ENCODE results near the gene SNX22. TPM values are rescaled to one million over a fixed set of nuclear protein-coding genes. Genes with fewer than 3 reads are reported as not detected.

The SNX22 gene
- total and polyA plus RNA-seq, 9 of the 15 experiments (the other 6 are each of a cell fraction or from before 2014, with no cell fraction given): 0.91 to 3.0 (median 2.0) TPM

DNA sequence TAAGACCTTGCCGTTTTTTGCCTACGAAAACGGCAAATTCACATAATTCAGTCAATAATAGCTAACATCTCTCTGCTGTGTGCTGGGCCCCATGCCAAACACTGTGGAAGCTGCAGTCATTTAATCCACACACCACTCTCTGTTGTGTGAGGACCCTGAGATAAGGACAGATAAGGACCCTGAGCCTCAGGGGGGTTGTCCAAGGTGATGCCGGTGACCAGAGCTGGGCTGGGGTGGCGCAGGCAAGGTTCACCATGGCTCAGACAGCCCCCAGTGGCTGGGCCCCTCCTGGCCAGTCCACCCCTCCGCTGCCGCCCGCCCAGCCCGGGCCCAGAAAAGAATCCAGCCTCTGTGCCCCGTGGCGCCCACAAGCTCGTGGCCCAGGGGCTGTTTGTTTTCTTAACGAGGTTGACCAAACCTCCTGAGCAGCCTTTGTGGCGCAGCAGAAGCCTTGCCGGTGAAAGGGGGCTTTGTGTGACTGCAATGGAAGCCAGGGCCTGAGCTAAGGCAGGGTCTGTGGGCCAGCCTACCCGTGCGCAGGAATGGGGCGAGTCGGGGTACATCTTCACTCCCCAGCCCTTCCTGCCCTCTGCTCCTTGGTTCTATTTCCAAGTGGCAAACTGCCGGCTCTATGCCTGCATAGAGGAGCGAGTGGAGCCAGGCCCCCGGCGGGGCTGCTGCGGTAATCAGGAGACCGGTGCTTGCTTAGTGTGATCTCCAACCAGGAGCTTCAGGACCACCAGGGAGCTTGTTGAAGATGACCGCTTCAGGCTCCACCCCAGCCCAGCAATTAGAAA lies 4.4 kb upstream of the SNX22 start (continued):
- TF ChIP-seq OTX1 (CRISPR knock-in tag; IDR thresholded peaks at IDR 0.05): no peak
- TF ChIP-seq MTF1 (CRISPR knock-in tag; IDR thresholded peaks at IDR 0.05; ENCODE audit: borderline replicate concordance): no peak
- TF ChIP-seq POLR2A (conservative IDR thresholded peaks at IDR 0.05): peak; percentile 25; the same call in 1 of the 2 replicates
- no peak for TF ChIP-seq ARID4B (CRISPR knock-in tag; IDR thresholded peaks at IDR 0.05)
- no peak for TF ChIP-seq ELF2 (CRISPR knock-in tag; IDR thresholded peaks at IDR 0.05)
- peak; percentile 45; the same call in 1 of the 2 replicates for TF ChIP-seq SMARCE1 (IDR thresholded peaks at IDR 0.05)
- TF ChIP-seq EP400 (IDR thresholded peaks at IDR 0.05): 0 out of 2 replicates have a peak, but pooled peaks have one; percentile 15
- TF ChIP-seq SMAD2 (IDR thresholded peaks at IDR 0.05; ENCODE audit: low read depth, low read length): no peak
- no peak for TF ChIP-seq ZNF124 (CRISPR knock-in tag; IDR thresholded peaks at IDR 0.05)
- TF ChIP-seq ZBTB43 (CRISPR knock-in tag; IDR thresholded peaks at IDR 0.05): no peak
- peak; percentile 48; the same call in 1 of the 2 replicates for TF ChIP-seq SMARCC2 (IDR thresholded peaks at IDR 0.05; ENCODE audit: low read depth)
- no peak for TF ChIP-seq CTCFL (IDR thresholded peaks at IDR 0.05; ENCODE audit: borderline replicate concordance, insufficient read depth, low read depth, low read length, poor library complexity, severe bottlenecking)
- TF ChIP-seq NELFE (IDR thresholded peaks at IDR 0.05; ENCODE audit: insufficient read depth, insufficient read length): no peak
- no peak for TF ChIP-seq FOXJ3 (CRISPR knock-in tag; IDR thresholded peaks at IDR 0.05)
- TF ChIP-seq GATAD2A (IDR thresholded peaks at IDR 0.05): peak; percentile 71; the same call in 1 of the 2 replicates
- TF ChIP-seq SMARCA5 (IDR thresholded peaks at IDR 0.05): no peak
- TF ChIP-seq TRIM24 (IDR thresholded peaks at IDR 0.05): peak; percentile 28 to 39; a peak in 2 of 4 replicates
- no peak for TF ChIP-seq PHTF2 (CRISPR knock-in tag; IDR thresholded peaks at IDR 0.05)
- peak in 1 of 2 experiments; percentile 51; a peak in 1 of 4 replicates for TF ChIP-seq HDAC1 (IDR thresholded peaks at IDR 0.05)
- TF ChIP-seq TRIM28 (IDR thresholded peaks at IDR 0.05): 0 out of 2 replicates have a peak, but pooled peaks have one; percentile 33
- TF ChIP-seq RCOR1 (IDR thresholded peaks at IDR 0.05; ENCODE audit: borderline replicate concordance in 1 of 2, low read depth in 2 of 2, low read length in 2 of 2): peak in 1 of 2 experiments; percentile 74; a peak in 1 of 4 replicates
- TF ChIP-seq PYGO2 (tag; IDR thresholded peaks at IDR 0.05): no peak
- TF ChIP-seq PRMT5 (CRISPR knock-in tag; IDR thresholded peaks at IDR 0.05): no peak

All from K562 (cell line).